HG03520 (cell line): ENCODE data around the gene ERGIC1.

Experiments used
- ATAC-seq: cut with Tn5 transposase; IDR thresholded peaks from one replicate; pipeline ENCODE4 v1.9.1; 2021; ENCODE audit warnings: mild to moderate bottlenecking, moderate library complexity; ENCODE audit not compliant: unreplicated experiment

ERGIC1 gene

DNA sequence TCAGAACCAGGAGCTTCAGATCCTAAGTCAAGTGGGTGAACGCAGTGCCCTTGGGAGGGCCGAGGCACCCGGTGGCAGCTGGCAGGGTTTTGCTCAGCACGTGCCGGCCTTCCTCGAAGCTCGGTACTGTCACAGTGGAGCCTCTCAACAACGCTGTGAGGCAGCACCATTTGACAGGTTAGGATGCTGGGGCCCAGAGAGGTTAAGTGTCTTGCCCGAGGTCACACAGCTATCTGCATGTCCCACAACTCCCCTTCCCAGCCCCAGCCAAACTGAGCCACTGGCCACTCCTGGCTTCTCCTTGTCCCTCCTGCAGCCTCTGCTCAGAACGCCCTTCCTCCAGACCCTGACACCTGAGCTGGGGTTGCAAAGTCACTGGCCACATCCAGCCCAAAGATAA lies 81.5 kb downstream of the ERGIC1 start:
- ATAC-seq, result no peak

- ATAC-seq, result no peak
Observed at GRCh38 chr5:172918421-172919371, 84.6 kb downstream of the ERGIC1 start.

DNA sequence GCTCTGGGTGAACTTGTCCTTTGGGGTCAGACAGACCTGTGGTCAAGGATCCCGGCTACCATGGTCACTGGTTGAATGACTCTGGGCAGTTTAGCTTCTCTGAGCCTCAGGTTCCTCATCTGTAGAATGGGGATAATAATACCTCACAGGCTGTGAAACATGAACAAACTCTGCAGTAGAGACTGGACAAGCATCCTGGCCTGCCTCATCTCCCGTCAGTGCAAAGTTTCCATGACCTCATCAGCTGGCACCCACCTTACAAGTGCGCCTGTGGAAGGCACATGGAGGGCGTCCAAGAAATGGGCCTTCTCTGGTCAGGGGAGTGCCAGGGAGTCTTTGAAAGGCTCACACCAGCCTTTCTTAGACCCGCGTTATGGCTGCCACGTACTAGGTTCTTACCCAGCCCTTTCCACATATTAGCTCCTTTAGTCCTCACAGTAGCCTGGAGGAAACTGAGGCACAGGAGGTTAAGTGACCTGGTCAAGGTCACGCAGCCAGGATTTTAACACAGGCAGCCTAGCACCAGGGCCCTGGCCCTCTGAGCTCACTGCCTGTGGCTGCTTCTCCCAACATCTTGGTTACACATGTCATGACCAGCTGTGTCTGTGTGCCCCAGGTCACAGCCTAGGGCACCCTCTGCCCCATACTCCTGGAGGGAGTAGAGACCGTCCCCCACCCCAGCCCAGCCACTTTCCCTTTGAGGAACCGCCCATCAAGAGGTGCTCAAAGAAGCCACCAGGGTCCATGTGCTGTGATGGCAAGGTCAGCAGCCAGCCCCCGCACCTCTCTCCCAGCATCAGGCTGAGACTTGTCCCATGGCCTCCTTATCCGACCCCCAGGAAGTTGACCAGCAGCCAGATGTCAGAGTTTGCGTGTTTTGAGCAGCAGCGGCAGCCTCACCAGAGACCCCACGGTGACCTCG lies 85.7 kb downstream of the ERGIC1 start:
- ATAC-seq, result no peak

DNA sequence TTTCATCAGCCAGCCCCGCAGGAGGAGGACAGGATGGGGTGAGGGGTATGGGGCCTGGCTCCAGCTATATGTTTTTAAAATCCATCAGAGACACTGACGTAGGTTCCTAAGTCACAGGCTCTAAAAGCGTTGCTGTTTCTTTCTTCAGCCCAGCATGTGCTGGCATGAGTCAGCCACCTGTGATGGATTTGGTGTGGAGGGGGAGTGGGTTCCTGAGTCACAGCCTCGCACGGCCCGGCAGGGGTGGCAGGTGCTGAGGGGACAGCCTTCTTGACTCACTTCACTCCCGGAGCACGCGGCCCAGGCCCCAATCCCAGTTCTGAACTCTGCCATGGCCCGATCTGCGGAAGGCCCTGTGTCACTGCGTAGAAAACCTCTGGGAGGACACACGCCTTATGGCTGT lies 86.4 kb downstream of the ERGIC1 start:
- no peak for ATAC-seq

- no peak for ATAC-seq
Observed at GRCh38 chr5:172920995-172921394, 86.9 kb downstream of the ERGIC1 start.

DNA sequence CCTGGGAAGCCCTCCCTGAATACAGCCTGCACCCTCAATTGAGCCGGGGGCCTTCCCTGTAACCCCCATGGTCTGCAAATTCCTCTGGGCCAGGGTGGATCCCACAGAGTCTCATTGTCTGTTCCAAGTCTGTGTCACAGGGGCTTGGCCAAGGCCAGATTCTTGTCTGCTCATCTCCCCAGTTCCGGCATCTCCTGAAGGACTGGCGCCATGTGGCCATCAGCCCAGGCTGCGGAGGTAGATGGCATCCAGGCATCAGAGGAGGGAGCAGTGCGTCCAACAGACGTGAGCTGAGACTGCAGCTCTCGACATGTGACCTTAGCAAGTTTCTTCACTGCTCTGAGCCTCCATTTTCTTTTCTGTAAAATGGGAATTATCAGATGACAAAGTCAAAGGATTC lies 87.9 kb downstream of the ERGIC1 start:
- ATAC-seq, result no peak

DNA sequence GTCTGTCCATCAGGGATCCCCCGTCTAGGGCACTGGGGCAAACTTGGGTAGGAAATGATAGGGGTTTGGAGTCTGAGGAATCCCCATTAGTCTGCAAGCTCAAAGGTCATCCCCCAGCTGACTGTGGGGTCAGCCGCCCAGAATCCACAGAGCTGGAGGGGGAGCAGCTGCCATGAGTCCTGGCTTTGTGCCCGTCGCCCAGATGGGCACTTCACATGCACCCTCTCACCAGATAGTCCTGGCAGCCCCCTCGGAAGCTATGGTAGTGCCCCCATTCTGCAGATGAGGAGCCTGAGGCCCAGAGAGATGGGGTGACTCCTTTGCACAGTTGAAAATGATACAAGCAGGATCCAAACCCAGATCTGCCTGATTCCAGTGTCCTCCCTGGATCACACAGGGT lies 89.5 kb downstream of the ERGIC1 start:
- ATAC-seq, result no peak

DNA sequence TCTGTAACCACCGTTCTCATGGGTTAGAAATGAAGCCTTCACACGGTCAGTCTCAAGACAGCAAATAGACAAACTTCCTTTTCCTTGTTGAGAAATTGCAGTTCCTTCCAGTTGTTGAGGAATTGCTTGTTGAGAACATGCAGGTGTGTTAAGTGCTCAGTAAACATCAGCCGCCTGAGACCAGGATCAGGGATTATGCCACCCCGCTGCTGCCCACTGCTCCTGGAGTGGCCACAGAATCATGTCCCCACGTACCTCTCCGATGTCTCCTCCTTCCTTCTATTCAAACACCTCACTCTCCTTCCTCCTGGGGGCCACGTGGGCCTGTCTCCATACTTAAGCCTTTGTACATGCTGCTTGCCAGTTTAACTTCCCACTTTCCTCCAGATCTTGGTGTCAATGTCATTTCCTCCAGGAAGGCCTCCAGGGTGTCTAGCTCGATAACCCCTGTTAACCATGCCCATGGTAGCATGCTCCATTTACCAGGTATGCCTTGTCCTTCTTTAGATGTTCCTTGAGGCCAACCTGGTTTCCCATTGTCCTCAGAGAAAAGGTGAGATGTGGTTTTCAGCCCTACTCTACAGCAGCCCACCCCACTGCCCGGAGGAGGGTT lies 91.4 kb downstream of the ERGIC1 start:
- ATAC-seq, result no peak

- no peak for ATAC-seq
Observed at GRCh38 chr5:172926008-172926523, 92.0 kb downstream of the ERGIC1 start.

GRCh38 chr5:172926796-172927195 lies 92.7 kb downstream of the ERGIC1 start:
- ATAC-seq, result no peak

DNA sequence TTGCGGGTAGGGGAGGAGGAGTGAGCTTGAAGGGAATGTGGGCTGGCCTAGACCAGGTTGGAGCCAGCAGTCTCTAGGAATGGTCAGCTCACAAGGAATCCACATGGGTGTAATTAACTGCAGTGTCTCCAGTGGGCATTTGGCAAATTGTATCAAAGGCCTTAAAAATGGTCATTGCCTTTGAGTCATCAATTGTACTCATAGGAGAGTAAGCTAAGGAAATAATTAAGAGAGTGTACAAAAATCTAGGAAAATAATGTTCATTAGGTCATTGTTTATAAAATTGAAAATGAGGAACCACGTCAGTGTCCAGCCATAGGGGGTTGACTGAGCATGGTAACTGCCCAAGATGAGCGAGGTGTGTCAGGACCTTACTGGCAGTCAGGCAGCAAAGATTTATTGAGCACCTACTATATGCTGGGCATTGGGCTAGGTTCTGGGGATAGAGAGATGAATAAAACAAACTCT lies 95.4 kb downstream of the ERGIC1 start:
- no peak for ATAC-seq

DNA sequence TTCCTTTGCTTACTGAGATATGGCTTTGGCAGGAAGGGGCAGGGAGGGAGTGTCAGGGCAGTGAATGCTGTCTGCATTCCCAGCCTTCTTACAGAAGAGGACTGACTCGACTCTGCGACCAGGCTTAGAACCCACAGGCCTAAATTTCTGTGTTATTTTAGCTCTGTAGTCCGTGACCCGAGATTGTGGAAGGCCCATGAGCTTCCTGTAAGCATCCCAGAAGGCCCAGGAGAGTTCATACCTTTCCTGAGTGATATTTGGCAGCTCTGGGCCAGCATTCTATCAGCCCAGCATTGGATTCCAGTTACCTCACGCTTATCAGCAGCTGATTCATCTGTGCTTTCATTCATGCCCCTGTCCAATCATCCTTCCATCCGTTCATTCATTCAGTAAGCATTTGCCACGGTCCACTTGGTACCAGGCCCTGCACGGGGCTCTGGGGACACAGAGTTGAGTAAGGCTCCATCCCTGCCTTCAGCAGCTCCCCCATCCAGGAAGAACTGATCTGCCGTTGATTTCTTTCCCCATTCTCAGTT lies 97.0 kb downstream of the ERGIC1 start:
- no peak for ATAC-seq

- no peak for ATAC-seq
Observed at GRCh38 chr5:172932313-172933017, 98.4 kb downstream of the ERGIC1 start.

- no peak for ATAC-seq
Observed at GRCh38 chr5:172933238-172933637, 99.2 kb downstream of the ERGIC1 start.

DNA sequence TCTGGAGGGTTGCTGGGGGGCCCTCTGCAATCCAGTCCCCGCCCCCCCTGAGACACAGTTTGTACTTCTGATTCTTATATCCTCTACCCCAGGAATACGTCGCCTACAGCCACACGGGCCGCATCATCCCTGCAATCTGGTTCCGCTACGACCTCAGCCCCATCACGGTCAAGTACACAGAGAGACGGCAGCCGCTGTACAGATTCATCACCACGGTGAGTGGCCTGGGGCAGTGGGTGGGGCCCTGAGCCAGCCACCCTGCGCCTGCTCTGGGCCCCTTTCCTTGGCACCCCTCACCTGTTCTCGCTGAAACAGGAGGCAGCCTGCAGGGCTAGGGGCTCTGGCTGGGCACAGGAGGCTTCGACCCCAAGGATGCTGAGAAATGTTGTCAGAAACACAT lies 101.0 kb downstream of the ERGIC1 start:
- ATAC-seq, result no peak

- ATAC-seq, result no peak
Observed at GRCh38 chr5:172936401-172936800, 102.3 kb downstream of the ERGIC1 start.

DNA sequence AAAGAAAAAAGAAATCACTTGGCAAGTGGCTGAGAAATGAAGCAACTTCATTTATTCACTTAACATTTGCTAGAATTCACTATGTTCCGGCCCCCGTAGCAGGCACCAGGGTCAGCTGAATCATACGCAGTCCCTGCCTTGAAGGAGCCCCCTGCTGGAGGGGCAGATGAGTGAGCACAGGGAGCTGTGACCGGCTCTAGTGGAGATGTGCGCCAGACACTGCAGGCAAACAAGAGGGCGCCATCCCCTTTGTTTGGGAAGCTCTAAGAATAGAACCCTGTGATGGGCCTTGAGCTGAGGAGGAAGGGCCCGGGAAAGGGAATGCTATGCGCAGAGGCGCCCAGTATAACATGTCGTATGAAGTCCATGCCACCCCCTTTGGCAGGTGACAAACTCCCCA lies 105.0 kb downstream of the ERGIC1 start:
- no peak for ATAC-seq

DNA sequence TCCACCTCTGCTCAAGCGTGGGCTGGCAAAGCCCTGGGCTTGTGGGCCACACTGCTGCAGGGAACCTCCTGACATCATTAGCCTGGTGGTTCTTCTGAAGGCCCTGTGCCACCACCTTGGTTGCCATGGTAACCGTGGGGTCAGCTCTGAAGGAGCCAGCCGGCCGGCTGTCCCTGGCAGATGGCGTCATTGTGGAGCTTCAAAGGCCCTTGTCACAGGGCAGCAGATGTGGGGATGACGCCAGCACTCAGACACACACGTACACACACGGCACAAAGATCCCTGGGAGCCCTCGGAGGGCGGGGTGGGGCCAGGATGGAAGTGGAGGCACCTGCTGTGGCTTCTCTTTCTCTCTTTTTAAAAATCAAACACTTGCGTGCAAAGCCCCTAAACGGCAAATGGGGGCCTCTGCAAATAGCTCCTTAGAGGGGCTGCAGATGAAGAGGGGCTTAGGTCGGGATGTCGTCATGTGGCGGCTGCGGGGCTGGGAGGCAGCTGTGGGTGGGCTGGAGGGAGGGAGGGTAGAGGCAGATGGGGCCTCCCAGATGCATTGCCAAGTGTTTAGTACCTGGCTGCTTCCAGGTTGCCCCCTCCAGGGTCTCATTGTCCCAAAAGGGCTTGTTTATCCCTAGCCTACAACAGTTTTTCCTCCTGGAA lies 105.7 kb downstream of the ERGIC1 start:
- ATAC-seq, result no peak

GRCh38 chr5:172940268-172941066 lies 106.4 kb downstream of the ERGIC1 start:
- no peak for ATAC-seq
